NB4 (cell line): ENCODE results near the gene ABCC11.

ENCODE experiments used
- DNase-seq: peaks from one replicate; pipeline ENCODE4 v3.0.0; 2010; ENCODE audit warnings: low read depth
- H3K4me3 ChIP-seq: one replicate; pipeline ENCODE4 v1.5.1; 2011; ENCODE audit warnings: mild to moderate bottlenecking, low read depth, low read length, moderate library complexity
- MYC ChIP-seq: IDR thresholded peaks from 2 replicates; pipeline ENCODE4 v1.6.1; 2011; ENCODE audit warnings: low read depth, low read length
- POLR2A ChIP-seq: IDR thresholded peaks from 2 replicates; pipeline ENCODE4 v1.6.1; 2011; ENCODE audit warnings: mild to moderate bottlenecking; ENCODE audit not compliant: insufficient read length; ENCODE audit errors: extremely low read depth
- TF ChIP-seq, protein P1 (sequence below): IDR thresholded peaks from 2 replicates; pipeline ENCODE4 v1.6.1; 2011; ENCODE audit warnings: low read depth, low read length
- TF ChIP-seq, protein P2 (sequence below): IDR thresholded peaks from one replicate; pipeline ENCODE4 v1.5.1; 2012; ENCODE audit warnings: low read depth, low read length

ABCC11 gene

DNA sequence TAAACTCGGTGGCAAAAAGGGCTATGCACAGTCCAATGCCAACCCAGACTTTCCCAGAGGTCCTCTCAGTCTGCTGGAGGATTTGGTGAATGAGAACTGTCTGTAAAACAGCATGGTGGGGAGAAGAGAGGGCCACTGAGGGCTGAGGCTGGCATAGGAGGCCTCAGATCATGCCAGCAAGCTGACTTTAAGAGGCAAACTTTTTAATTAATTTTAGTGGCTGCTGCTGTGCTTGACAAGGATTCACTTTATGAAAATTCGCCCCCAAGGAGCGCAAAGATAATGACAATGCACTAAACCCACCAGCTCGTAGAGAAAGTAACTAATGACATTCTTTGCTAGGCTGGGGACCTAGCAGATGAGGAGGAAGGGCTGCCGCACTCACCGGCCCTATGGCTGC is 106.5 kb downstream of the ABCC11 start:
- DNase-seq: no peak
- no peak for TF ChIP-seq POLR2A
- TF ChIP-seq, protein P1, sequence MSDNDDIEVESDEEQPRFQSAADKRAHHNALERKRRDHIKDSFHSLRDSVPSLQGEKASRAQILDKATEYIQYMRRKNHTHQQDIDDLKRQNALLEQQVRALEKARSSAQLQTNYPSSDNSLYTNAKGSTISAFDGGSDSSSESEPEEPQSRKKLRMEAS: no peak
- no peak overlapping the region for H3K4me3 ChIP-seq

DNA sequence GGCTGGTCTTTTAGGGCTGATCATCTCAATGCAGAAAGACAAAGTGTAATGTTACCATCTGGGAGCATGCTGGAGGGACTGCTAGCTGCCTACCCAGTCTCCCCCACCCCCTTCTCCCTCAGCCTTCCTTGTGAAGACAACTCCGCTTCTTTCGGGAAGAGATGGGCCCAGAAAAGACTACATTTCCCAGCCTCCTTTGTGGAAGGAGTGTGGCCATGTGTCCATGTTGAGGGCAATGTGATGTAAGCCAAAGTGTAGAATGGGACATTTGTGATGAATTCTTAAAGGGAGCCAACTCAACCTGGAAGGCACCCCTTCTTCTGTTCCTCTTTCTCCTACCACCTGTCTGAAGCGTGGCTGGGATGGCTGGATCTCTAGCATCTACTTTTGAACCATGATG is 107.8 kb downstream of the ABCC11 start:
- TF ChIP-seq MYC (no peak), POLR2A (no peak)
- TF ChIP-seq, protein P1: no peak
- TF ChIP-seq, protein P2, sequence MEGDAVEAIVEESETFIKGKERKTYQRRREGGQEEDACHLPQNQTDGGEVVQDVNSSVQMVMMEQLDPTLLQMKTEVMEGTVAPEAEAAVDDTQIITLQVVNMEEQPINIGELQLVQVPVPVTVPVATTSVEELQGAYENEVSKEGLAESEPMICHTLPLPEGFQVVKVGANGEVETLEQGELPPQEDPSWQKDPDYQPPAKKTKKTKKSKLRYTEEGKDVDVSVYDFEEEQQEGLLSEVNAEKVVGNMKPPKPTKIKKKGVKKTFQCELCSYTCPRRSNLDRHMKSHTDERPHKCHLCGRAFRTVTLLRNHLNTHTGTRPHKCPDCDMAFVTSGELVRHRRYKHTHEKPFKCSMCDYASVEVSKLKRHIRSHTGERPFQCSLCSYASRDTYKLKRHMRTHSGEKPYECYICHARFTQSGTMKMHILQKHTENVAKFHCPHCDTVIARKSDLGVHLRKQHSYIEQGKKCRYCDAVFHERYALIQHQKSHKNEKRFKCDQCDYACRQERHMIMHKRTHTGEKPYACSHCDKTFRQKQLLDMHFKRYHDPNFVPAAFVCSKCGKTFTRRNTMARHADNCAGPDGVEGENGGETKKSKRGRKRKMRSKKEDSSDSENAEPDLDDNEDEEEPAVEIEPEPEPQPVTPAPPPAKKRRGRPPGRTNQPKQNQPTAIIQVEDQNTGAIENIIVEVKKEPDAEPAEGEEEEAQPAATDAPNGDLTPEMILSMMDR: no peak
- H3K4me3 ChIP-seq: no peak overlapping the region
- DNase-seq: no peak

DNA sequence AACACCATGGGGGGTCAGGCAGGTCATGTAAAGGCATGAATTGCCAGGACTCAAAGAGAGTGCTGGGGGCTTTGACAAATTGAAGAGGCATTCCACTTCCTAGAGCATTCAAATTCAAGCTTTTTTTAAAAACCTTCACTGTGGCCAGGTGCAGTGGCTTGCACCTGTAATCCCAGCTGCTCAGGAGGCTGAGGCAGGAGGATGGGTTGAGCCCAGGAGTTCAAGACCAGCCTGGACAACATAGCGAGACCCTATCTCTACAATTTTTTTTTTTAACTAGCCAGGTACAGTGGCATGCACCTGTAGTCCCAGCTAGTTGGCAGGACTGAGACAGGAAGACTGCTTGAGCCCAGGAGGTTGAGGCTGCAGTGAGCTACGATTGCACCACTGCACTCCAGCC is 108.8 kb downstream of the ABCC11 start:
- H3K4me3 ChIP-seq: no peak overlapping the region
- no peak for DNase-seq
- TF ChIP-seq, protein P2: no peak
- no peak for TF ChIP-seq POLR2A
- TF ChIP-seq MYC: no peak
- TF ChIP-seq, protein P1: no peak

DNA sequence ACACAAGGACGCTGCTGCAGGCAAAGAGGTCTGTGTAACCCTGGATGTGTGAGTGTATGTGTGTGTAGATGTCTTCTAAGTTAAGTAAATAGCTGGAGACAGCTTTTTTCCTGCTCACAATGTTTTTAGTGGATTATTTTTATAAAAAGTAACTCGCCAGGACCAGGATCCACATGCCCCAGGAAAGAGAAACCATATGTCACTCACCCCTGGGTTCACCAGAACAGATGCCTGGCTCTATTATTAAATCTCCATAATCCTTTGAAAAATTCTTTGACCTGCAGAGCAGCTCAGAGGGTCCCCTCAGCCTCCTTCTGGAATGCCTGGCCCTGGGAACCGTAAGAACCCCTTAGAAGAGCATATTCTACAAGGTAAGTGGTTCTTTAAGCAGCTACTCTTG is 109.5 kb downstream of the ABCC11 start:
- TF ChIP-seq, protein P2: no peak
- TF ChIP-seq, protein P1: no peak
- TF ChIP-seq POLR2A (no peak), MYC (no peak)
- no peak for DNase-seq
- H3K4me3 ChIP-seq: no peak overlapping the region

DNA sequence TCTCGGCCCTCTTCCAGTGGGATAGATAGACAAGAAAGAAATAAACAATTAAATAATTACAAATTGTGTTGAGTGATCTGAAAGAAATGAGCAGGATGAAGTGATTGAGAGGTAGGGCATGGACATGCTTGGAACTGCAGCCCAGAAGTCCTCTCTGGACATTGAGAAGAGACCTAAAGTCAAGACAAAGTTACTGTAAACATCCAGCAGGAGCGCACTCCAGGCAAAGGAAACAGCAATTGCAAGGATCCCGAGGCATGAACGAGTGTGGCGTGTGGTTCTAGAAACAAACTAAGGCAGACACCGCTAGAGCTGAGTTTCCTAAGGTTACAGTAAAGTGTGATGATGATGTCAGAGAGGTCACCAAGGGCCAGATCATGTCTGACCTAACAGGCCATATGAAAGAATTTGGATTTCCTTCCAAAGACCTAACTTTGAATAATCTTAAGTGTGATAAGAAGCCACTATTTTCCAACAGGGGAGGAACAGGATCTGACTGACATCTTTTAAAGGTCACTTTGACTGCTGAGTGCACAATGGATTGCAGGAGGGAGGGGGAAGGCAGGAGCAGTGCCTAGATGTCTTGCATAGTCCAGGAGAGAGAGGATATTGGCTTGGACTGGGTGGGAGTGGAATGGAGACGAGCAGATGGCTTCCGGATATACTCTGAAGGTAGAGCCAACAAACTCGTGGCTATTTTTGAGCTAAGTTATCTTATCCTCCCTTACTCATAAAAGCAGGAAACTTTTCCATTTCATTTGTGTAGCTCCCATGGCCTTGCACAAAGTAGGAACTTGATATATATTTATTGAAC is 110.6 kb downstream of the ABCC11 start:
- TF ChIP-seq POLR2A (no peak), MYC (no peak)
- TF ChIP-seq, protein P2: no peak
- TF ChIP-seq, protein P1: no peak
- no peak overlapping the region for H3K4me3 ChIP-seq
- DNase-seq: no peak

DNA sequence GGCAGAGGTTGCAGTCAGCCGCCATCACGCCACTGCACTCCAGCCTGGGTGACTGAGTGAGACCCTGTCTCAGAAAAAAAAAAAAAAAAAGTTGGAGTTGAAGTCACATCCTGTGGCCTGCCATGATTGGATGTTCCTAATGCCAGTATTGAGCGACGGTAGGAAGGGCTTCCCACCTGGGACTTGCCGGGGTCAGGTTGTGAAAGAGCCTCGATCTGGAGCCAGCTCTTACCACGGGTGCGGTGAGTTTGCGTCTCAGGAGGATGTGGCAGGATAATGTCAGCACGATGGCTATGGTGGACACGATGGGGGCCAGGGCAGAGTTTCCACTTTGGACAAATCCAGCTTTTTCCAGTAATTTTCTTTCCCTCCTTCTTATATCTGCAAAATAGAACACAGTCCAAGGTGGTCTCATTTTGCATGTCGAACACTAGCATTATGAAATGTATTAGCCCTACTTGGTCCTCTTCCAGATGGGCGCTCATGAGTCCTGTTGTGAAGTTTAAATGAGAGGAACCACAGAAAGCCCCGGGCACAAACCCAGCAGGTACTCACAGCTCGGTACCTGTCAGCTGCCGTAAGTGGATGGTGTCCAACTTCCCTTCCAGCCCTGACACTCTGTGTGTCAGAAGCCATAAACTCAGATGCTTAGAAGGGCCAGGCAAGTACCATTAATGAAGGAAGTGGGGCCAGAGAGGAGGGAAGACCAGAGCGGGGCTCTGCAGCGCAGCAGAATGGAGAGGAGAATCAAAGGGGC is 113.7 kb downstream of the ABCC11 start:
- TF ChIP-seq MYC: no peak
- TF ChIP-seq, protein P2: no peak
- no peak for TF ChIP-seq POLR2A
- TF ChIP-seq, protein P1: no peak
- H3K4me3 ChIP-seq: no peak overlapping the region
- DNase-seq: no peak
